GM12878 (cell line): ENCODE data around the gene LCORL. TPM values are rescaled to one million over a fixed set of nuclear protein-coding genes. Genes with fewer than 3 reads are reported as not detected.

ENCODE experiments used
- ATAC-seq: fragments of 200-7000 bp; cut with Tn5 transposase; 3 replicates; pipeline ENCODE4 v1.9.1; 2020; ENCODE audit warnings: mild to moderate bottlenecking, moderate library complexity
- BruUV-seq: library from RNA; stranded (reverse); fragments of 400-500 nt; replicated peaks from 2 replicates; lab custom pipeline; 2021; lab: Mats Ljungman, UMichigan
- CTCF ChIA-PET: fragments of 300-600 bp; sonication (Branson Sonifier 250); formaldehyde crosslinking; extraction: SDS; loops from one replicate; lab custom pipeline; 2021; ENCODE audit warnings: inconsistent platforms; lab: Yijun Ruan, JAX
- POLR2A ChIA-PET: fragments of 350-600 bp; formaldehyde crosslinking; extraction: SDS; loops from one replicate; lab custom pipeline; 2021; ENCODE audit warnings: inconsistent platforms; lab: Charles Lee
- RAD21 ChIA-PET: fragments of 300-600 bp; sonication (Branson Sonifier 250); formaldehyde crosslinking; loops from one replicate; lab custom pipeline; 2023; ENCODE audit warnings: antibody characterized with exemption; ENCODE audit not compliant: unreplicated experiment; lab: Charles Lee
- SMC1A ChIA-PET: fragments of 300-600 bp; sonication (Branson Sonifier 250); formaldehyde crosslinking; loops from one replicate; lab custom pipeline; 2023; ENCODE audit not compliant: unreplicated experiment, uncharacterized antibody; lab: Charles Lee
- DNase-seq: peaks from one replicate; pipeline ENCODE4 v3.0.0-alpha.2; 2011; ENCODE audit warnings: low read depth, low spot score
- FAIRE-seq: peaks from 3 replicates; lab custom pipeline; 2011; peaks lifted over from hg19 to GRCh38; lab: Jason Lieb, UNC
- H2AFZ ChIP-seq: 2 replicates; pipeline ENCODE4 v1.6.0; 2011; ENCODE audit warnings: low read depth, low read length, control low read depth; ENCODE audit not compliant: control insufficient read depth
- H3K27ac ChIP-seq: 2 replicates; pipeline ENCODE4 v1.5.1; 2011; ENCODE audit warnings: control low read depth; ENCODE audit not compliant: control insufficient read depth, insufficient read depth
- H3K27me3 ChIP-seq, 2 experiments: replicated peaks in 1 of 2; 2 replicates each; pipeline versions ENCODE4 v1.6.0 to v1.6.1; 2011; ENCODE audit warnings: low read length in 1 of 2; ENCODE audit not compliant: control insufficient read depth in 2 of 2, insufficient read depth in 2 of 2
- H3K36me3 ChIP-seq, 2 experiments: 2 replicates each; pipeline ENCODE4 v1.5.1; 2011; ENCODE audit warnings: low read length in 1 of 2; ENCODE audit not compliant: control insufficient read depth in 2 of 2, insufficient read depth in 2 of 2
- H3K4me1 ChIP-seq: 2 replicates; pipeline ENCODE4 v1.6.1; 2011; ENCODE audit warnings: mild to moderate bottlenecking, low read length, moderate library complexity, mixed read lengths; ENCODE audit not compliant: control insufficient read depth, insufficient read depth
- H3K4me2 ChIP-seq: 2 replicates; pipeline ENCODE4 v1.6.0; 2011; ENCODE audit warnings: control low read depth; ENCODE audit not compliant: control insufficient read depth, insufficient read depth
- H3K4me3 ChIP-seq: fragments of 200-600 bp; sonication (generic); 2 replicates; pipeline ENCODE4 v1.5.1; 2016
- H3K79me2 ChIP-seq: 2 replicates; pipeline ENCODE4 v1.6.0; 2011; ENCODE audit warnings: low read length; ENCODE audit not compliant: control insufficient read depth, insufficient read depth
- H3K9ac ChIP-seq: 2 replicates; pipeline ENCODE4 v1.8.0; 2011; ENCODE audit warnings: low read length, control low read depth, mixed read lengths; ENCODE audit not compliant: control insufficient read depth, insufficient read depth
- H3K9me3 ChIP-seq: replicated peaks from 3 replicates; pipeline ENCODE4 v1.5.1; 2011; ENCODE audit warnings: mild to moderate bottlenecking, low read length; ENCODE audit not compliant: control insufficient read depth, insufficient read depth
- H4K20me1 ChIP-seq: 2 replicates; pipeline ENCODE4 v1.6.0; 2011; ENCODE audit not compliant: control insufficient read depth, insufficient read depth
- ASH2L ChIP-seq: fragments of 300-600, 200-600 bp; sonication (generic); IDR thresholded peaks from 2 replicates; pipeline ENCODE4 v1.6.1; 2017; ENCODE audit warnings: low read depth, mild to moderate bottlenecking, borderline replicate concordance
- FOXM1 ChIP-seq: IDR thresholded peaks from 2 replicates; pipeline ENCODE4 v1.6.1; 2012; ENCODE audit warnings: low read depth, mild to moderate bottlenecking, inconsistent platforms, low read length, moderate library complexity
- HDGF ChIP-seq: fragments of 450-650 bp; IDR thresholded peaks from 2 replicates; pipeline ENCODE4 v1.6.1; 2016; ENCODE audit warnings: antibody characterized with exemption
- POLR2AphosphoS5 ChIP-seq: IDR thresholded peaks from 2 replicates; pipeline ENCODE4 v1.6.1; 2011; ENCODE audit warnings: mild to moderate bottlenecking, low read length, inconsistent platforms
- POU2F2 ChIP-seq: IDR thresholded peaks from 3 replicates; pipeline ENCODE4 v1.6.1; 2011; ENCODE audit warnings: low read depth, mild to moderate bottlenecking, low read length, borderline replicate concordance
- RAD21 ChIP-seq: IDR thresholded peaks from 2 replicates; pipeline ENCODE4 v1.6.1; 2011; ENCODE audit warnings: mild to moderate bottlenecking, low read depth, low read length, moderate library complexity; ENCODE audit not compliant: insufficient read depth
- RELA ChIP-seq: fragments of 450-650 bp; IDR thresholded peaks from 2 replicates; pipeline ENCODE4 v1.8.0; 2014; ENCODE audit warnings: borderline replicate concordance; ENCODE audit not compliant: partially characterized antibody
- SIN3A ChIP-seq: IDR thresholded peaks from 2 replicates; pipeline ENCODE4 v1.6.1; 2012; ENCODE audit warnings: low read depth, low read length, improper control_type of control experiment
- SMC3 ChIP-seq: IDR thresholded peaks from 2 replicates; pipeline ENCODE4 v1.6.1; 2011; ENCODE audit warnings: low read length, improper control_type of control experiment, borderline replicate concordance
- SPI1 ChIP-seq: IDR thresholded peaks from 2 replicates; pipeline ENCODE4 v1.6.1; 2011; ENCODE audit warnings: low read depth, mild to moderate bottlenecking, low read length, moderate library complexity, borderline replicate concordance; ENCODE audit not compliant: insufficient read depth
- TCF12 ChIP-seq: IDR thresholded peaks from 2 replicates; pipeline ENCODE4 v1.6.1; 2011; ENCODE audit warnings: low read depth, mild to moderate bottlenecking, low read length
- WGBS: methylation state at CpG from one replicate; pipeline ENCODE4 v1.1.6; 2016; ENCODE audit warnings: low lambda C conversion rate; ENCODE audit not compliant: insufficient replicate concordance, insufficient coverage; ENCODE audit errors: missing lambda C conversion rate; 5-methylcytosine and 5-hydroxymethylcytosine counted together
- in situ Hi-C: fragments of 300-500 bp; cut with MboI; formaldehyde crosslinking; loops from 9 replicates; pipeline ENCODE4 v1.14.3; 2018; ENCODE audit warnings: mixed read lengths
- intact Hi-C: fragments of 100-400 bp; cut with micrococcal nuclease; formaldehyde crosslinking; loops from one replicate; pipeline ENCODE4 v1.14.2; 2022; ENCODE audit not compliant: unreplicated experiment
- polyA plus RNA-seq, 11 experiments: library from polyadenylated mRNA; depleted of rRNA in 4 of 11; unstranded in 6 of 11; stranded (reverse) in 5 of 11; fragments of >200 nt; fragmentation: Nextera tagmentation in 4 of 11; fragmentation: Illumina TruSeq in 1 of 11; extraction: Ambion mirVana in 4 of 11; extraction: Trizol in 1 of 11; gene quantifications; 1 replicate in 1 of 11; 2 replicates in 10 of 11; pipeline versions ENCODE4 v1.2.1 to v1.2.3, GENCODE V29; 2011 to 2016; ENCODE audit warnings: inconsistent platforms in 2 of 11, missing spikeins in 2 of 11, low read depth in 1 of 11
- total RNA-seq, 4 experiments: library from RNA; depleted of rRNA in 3 of 4; stranded (reverse); fragments of >200 nt in 3 of 4; fragmentation: Illumina TruSeq in 1 of 4; extraction: Trizol in 1 of 4; gene quantifications; 2 replicates each; pipeline versions ENCODE4 v1.2.1 to v1.2.3, GENCODE V29; 2013 to 2021
- TF ChIP-seq, protein P1 (sequence below): IDR thresholded peaks from 2 replicates; pipeline ENCODE4 v1.6.1; 2012; ENCODE audit warnings: low read depth, low read length, improper control_type of control experiment
- TF ChIP-seq, protein P2 (sequence below): fragments of 450-650 bp; IDR thresholded peaks from 2 replicates; pipeline ENCODE4 v1.6.1; 2017; ENCODE audit warnings: borderline replicate concordance
- TF ChIP-seq, protein P3 (sequence below): IDR thresholded peaks from 2 replicates; pipeline ENCODE4 v1.6.1; 2011; ENCODE audit warnings: borderline replicate concordance, low read depth, mild to moderate bottlenecking, moderate library complexity, mixed read lengths, low read length; ENCODE audit not compliant: insufficient read depth; ENCODE audit errors: extremely low read length
- TF ChIP-seq, protein P4 (sequence below): IDR thresholded peaks from 2 replicates; pipeline ENCODE4 v1.6.1; 2012; ENCODE audit warnings: low read depth, low read length, improper control_type of control experiment

LCORL gene
- total and polyA plus RNA-seq, 10 of the 15 experiments (the other 5 are each of a cell fraction or from before 2014, with no cell fraction given): 2.2 to 9.8 (median 5.9) TPM

DNA sequence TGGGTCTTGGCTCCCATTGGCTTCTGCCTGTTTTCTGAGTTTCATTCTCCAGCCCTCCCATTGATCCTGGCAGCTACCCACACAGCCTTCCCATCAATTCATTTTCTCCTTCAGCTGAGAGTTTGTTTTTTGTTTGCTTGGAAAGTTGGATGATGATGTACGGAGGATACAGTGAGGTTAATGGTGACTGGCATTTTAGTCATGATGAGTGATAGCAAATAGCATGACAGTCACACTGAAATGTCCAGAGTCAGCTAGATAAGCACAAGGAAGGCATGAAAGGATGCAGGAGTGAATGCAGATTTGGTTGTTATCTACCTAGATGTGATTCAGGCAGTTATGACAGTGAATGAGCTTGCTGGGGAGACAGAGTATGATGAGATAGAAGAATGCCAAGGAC lies 30.6 kb upstream of the LCORL start:
- peaks cover 3% of the 10 kb centered on the region; the same call in 1 of the 2 replicates for H3K4me1 ChIP-seq
- RAD21 ChIA-PET: no interaction called here
- TF ChIP-seq ASH2L (no peak), HDGF (no peak), RAD21 (no peak), SPI1 (no peak), SIN3A (no peak), POLR2AphosphoS5 (no peak), RELA (no peak), POU2F2 (no peak), TCF12 (no peak), SMC3 (no peak), FOXM1 (no peak)
- TF ChIP-seq, protein P1, sequence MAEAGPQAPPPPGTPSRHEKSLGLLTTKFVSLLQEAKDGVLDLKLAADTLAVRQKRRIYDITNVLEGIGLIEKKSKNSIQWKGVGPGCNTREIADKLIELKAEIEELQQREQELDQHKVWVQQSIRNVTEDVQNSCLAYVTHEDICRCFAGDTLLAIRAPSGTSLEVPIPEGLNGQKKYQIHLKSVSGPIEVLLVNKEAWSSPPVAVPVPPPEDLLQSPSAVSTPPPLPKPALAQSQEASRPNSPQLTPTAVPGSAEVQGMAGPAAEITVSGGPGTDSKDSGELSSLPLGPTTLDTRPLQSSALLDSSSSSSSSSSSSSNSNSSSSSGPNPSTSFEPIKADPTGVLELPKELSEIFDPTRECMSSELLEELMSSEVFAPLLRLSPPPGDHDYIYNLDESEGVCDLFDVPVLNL: no peak
- TF ChIP-seq, protein P2, sequence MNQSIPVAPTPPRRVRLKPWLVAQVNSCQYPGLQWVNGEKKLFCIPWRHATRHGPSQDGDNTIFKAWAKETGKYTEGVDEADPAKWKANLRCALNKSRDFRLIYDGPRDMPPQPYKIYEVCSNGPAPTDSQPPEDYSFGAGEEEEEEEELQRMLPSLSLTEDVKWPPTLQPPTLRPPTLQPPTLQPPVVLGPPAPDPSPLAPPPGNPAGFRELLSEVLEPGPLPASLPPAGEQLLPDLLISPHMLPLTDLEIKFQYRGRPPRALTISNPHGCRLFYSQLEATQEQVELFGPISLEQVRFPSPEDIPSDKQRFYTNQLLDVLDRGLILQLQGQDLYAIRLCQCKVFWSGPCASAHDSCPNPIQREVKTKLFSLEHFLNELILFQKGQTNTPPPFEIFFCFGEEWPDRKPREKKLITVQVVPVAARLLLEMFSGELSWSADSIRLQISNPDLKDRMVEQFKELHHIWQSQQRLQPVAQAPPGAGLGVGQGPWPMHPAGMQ: no peak
- TF ChIP-seq, protein P3, sequence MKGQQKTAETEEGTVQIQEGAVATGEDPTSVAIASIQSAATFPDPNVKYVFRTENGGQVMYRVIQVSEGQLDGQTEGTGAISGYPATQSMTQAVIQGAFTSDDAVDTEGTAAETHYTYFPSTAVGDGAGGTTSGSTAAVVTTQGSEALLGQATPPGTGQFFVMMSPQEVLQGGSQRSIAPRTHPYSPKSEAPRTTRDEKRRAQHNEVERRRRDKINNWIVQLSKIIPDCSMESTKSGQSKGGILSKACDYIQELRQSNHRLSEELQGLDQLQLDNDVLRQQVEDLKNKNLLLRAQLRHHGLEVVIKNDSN: no peak
- TF ChIP-seq, protein P4, sequence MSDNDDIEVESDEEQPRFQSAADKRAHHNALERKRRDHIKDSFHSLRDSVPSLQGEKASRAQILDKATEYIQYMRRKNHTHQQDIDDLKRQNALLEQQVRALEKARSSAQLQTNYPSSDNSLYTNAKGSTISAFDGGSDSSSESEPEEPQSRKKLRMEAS: no peak
- no peaks in the 10 kb centered on the region for H4K20me1 ChIP-seq
- ATAC-seq (no peak), FAIRE-seq (no peak), DNase-seq (no peak)
- no peak overlapping the region for H3K27ac ChIP-seq
- no peaks in the 10 kb centered on the region for H3K9me3 ChIP-seq
- WGBS: 88% methylated on average over 1 of the region's 1 CpG
- no TSS peak for BruUV-seq
- intact Hi-C loops: no loop called here
- no peak overlapping the region for H3K4me3 ChIP-seq
- no peaks in the 10 kb centered on the region for H3K36me3 ChIP-seq
- in situ Hi-C loops: no loop called here
- no peak overlapping the region for H3K9ac ChIP-seq
- H2AFZ ChIP-seq: no peak overlapping the region
- POLR2A ChIA-PET: no interaction called here
- no peak overlapping the region for H3K4me2 ChIP-seq
- SMC1A ChIA-PET: interaction anchor here (0.8 kb wide), 1 partner anchor 30 kb away, joined by 3 read pairs; no protein-coding TSS in a partner anchor
- CTCF ChIA-PET: no interaction called here
- no peaks in the 10 kb centered on the region for H3K27me3 ChIP-seq
- H3K79me2 ChIP-seq: no peaks in the 10 kb centered on the region
